K562 (cell line): ENCODE measurements around the gene ZC3H12C. TPM values are rescaled to one million over a fixed set of nuclear protein-coding genes. Genes with fewer than 3 reads are reported as not detected.

Experiments
- ATAC-seq: fragments of 200-7000 bp; cut with Tn5 transposase; 3 replicates; pipeline ENCODE4 v1.9.1; 2020; ENCODE audit warnings: moderate library complexity
- BruUV-seq: library from RNA; stranded (reverse); fragments of 400-500 nt; replicated peaks from 2 replicates; lab custom pipeline; 2021; lab: Mats Ljungman, UMichigan
- CTCF ChIA-PET: fragments of 300-600 bp; formaldehyde crosslinking; extraction: SDS; loops from one replicate; lab custom pipeline; 2021; ENCODE audit warnings: low intra/inter-chr PET ratio; lab: Yijun Ruan, JAX
- POLR2A ChIA-PET: fragments of 300-600, 350-650 bp; sonication (Branson Sonifier 250); formaldehyde crosslinking; extraction: SDS; loops from one replicate; lab custom pipeline; 2021; ENCODE audit warnings: antibody characterized with exemption, inconsistent platforms; lab: Yijun Ruan, JAX
- DNase-seq, 4 experiments: peaks; one replicate each; pipeline versions ENCODE4 v3.0.0 to v3.0.0-alpha.2; 2011 to 2018; ENCODE audit warnings: low spot score in 3 of 4, mixed read lengths in 3 of 4; ENCODE audit errors: extremely low read depth in 1 of 4
- FAIRE-seq: peaks from 2 replicates; lab custom pipeline; 2011; peaks lifted over from hg19 to GRCh38; lab: Jason Lieb, UNC
- H2AFZ ChIP-seq: 2 replicates; pipeline ENCODE4 v1.6.0; 2011; ENCODE audit warnings: low read depth, low read length, control low read depth, inconsistent platforms
- H3K27ac ChIP-seq: fragments of 200-600 bp; 3 replicates; pipeline ENCODE4 v1.8.0; 2011; ENCODE audit warnings: low read depth, mild to moderate bottlenecking, control low read depth, inconsistent platforms, low read length, moderate library complexity, mixed read lengths; ENCODE audit errors: extremely low read depth
- H3K27me3 ChIP-seq, 2 experiments: fragments of 300-600 bp in 1 of 2; 2 replicates in 1 of 2; 3 replicates in 1 of 2; pipeline versions ENCODE4 v1.6.0 to v1.8.0; 2011; ENCODE audit warnings: inconsistent platforms in 2 of 2, low read length in 2 of 2, mild to moderate bottlenecking in 1 of 2, mixed read lengths in 1 of 2, moderate library complexity in 1 of 2; ENCODE audit not compliant: control insufficient read depth in 2 of 2, insufficient read depth in 2 of 2
- H3K36me3 ChIP-seq: fragments of 300-600 bp; 3 replicates; pipeline ENCODE4 v1.8.0; 2011; ENCODE audit warnings: mild to moderate bottlenecking, low read length, inconsistent platforms; ENCODE audit not compliant: control insufficient read depth, insufficient read depth
- H3K4me1 ChIP-seq, 2 experiments: fragments of 200-600 bp in 1 of 2; replicated peaks in 1 of 2; 2 replicates in 1 of 2; 3 replicates in 1 of 2; pipeline versions ENCODE4 v1.5.1 to v1.8.0; 2011; ENCODE audit warnings: inconsistent platforms in 2 of 2, low read length in 2 of 2, mild to moderate bottlenecking in 1 of 2, mixed read lengths in 1 of 2, moderate library complexity in 1 of 2; ENCODE audit not compliant: control insufficient read depth in 2 of 2, insufficient read depth in 2 of 2
- H3K4me2 ChIP-seq: 2 replicates; pipeline ENCODE4 v1.6.1; 2011; ENCODE audit warnings: low read length, control low read depth, inconsistent platforms, mixed read lengths; ENCODE audit not compliant: insufficient read depth
- H3K4me3 ChIP-seq: fragments of 200-600 bp; sonication (generic), shearing (Covaris generic); 2 replicates; pipeline ENCODE4 v1.5.1; 2016; ENCODE audit warnings: control low read depth, inconsistent platforms
- H3K79me2 ChIP-seq: fragments of 200-600 bp; 3 replicates; pipeline ENCODE4 v1.8.0; 2011; ENCODE audit warnings: low read length, inconsistent platforms; ENCODE audit not compliant: control insufficient read depth, insufficient read depth
- H3K9ac ChIP-seq, 2 experiments: 2 replicates each; pipeline versions ENCODE4 v1.6.0 to v1.6.1; 2011; ENCODE audit warnings: low read depth in 2 of 2, low read length in 2 of 2, control low read depth in 1 of 2, inconsistent platforms in 1 of 2, mild to moderate bottlenecking in 1 of 2, mixed read lengths in 1 of 2; ENCODE audit not compliant: insufficient read depth in 1 of 2
- H3K9me1 ChIP-seq: one replicate; pipeline ENCODE4 v1.6.0; 2011; ENCODE audit warnings: inconsistent platforms, mild to moderate bottlenecking, low read length, moderate library complexity; ENCODE audit not compliant: control insufficient read depth, insufficient read depth
- H3K9me3 ChIP-seq: replicated peaks from 2 replicates; pipeline ENCODE4 v1.5.1; 2011; ENCODE audit warnings: low read depth, low read length, inconsistent platforms; ENCODE audit not compliant: control insufficient read depth, insufficient read depth
- H4K20me1 ChIP-seq: replicated peaks from 2 replicates; pipeline ENCODE4 v1.6.1; 2011; ENCODE audit warnings: low read length, inconsistent platforms, mixed read lengths; ENCODE audit not compliant: control insufficient read depth, insufficient read depth
- ARID1B ChIP-seq: fragments of 450-650 bp; IDR thresholded peaks from 2 replicates; pipeline ENCODE4 v1.6.1; 2016; ENCODE audit warnings: antibody characterized with exemption, mild to moderate bottlenecking, inconsistent platforms
- BCL6 ChIP-seq: fragments of 250-450 bp; sonication (Bioruptor Pico); IDR thresholded peaks from 2 replicates; pipeline ENCODE4 v1.4.0; 2020
- CBFA2T3 ChIP-seq: fragments of 450-650 bp; IDR thresholded peaks from 2 replicates; pipeline ENCODE4 v1.6.1; 2017
- CTBP1 ChIP-seq: fragments of 450-650 bp; IDR thresholded peaks from 2 replicates; pipeline ENCODE4 v1.6.1; 2016; ENCODE audit warnings: borderline replicate concordance
- ESRRA ChIP-seq: fragments of 450-650 bp; IDR thresholded peaks from 2 replicates; pipeline ENCODE4 v1.6.1; 2014; ENCODE audit warnings: low read depth, mild to moderate bottlenecking, moderate library complexity, borderline replicate concordance
- ESRRB ChIP-seq: fragments of 250-450 bp; sonication (Bioruptor Pico); IDR thresholded peaks from 2 replicates; pipeline ENCODE4 v1.5.0; 2020; ENCODE audit warnings: mild to moderate bottlenecking, moderate library complexity, borderline replicate concordance
- ETS1 ChIP-seq: conservative IDR thresholded peaks from 2 replicates; pipeline ENCODE4 v1.6.1; 2011; ENCODE audit warnings: low read depth, mild to moderate bottlenecking, low read length; ENCODE audit not compliant: control insufficient read depth
- JUND ChIP-seq, 2 experiments: IDR thresholded peaks; 2 replicates in 1 of 2; 3 replicates in 1 of 2; pipeline ENCODE4 v1.6.1; 2011; ENCODE audit warnings: borderline replicate concordance in 2 of 2, low read depth in 2 of 2, low read length in 2 of 2, improper control_type of control experiment in 1 of 2, missing biosample characterization in 1 of 2, missing genetic modification characterization in 1 of 2, missing genetic modification reagents in 1 of 2
- KAT7 ChIP-seq: sonication (generic); formaldehyde crosslinking; IDR thresholded peaks from 2 replicates; pipeline ENCODE4 v1.8.0; 2022; ENCODE audit warnings: missing genetic modification reagents, mild to moderate bottlenecking, borderline replicate concordance
- MAFK ChIP-seq: IDR thresholded peaks from 2 replicates; pipeline ENCODE4 v1.6.1; 2011; ENCODE audit warnings: low read length, improper control_type of control experiment
- PHF8 ChIP-seq: fragments of 200-600 bp; sonication (generic); IDR thresholded peaks from 2 replicates; pipeline ENCODE4 v1.6.1; 2012; ENCODE audit warnings: mixed run types, mild to moderate bottlenecking, inconsistent platforms, low read length, moderate library complexity, borderline replicate concordance
- RCOR1 ChIP-seq, 2 experiments: IDR thresholded peaks; 2 replicates each; pipeline ENCODE4 v1.6.1; 2012; ENCODE audit warnings: low read depth in 2 of 2, low read length in 2 of 2, borderline replicate concordance in 1 of 2, improper control_type of control experiment in 1 of 2
- TEAD4 ChIP-seq, 2 experiments: sonication (generic) in 1 of 2; formaldehyde crosslinking in 1 of 2; IDR thresholded peaks; 2 replicates each; pipeline versions ENCODE4 v1.6.1 to v1.8.0; 2012 to 2022; ENCODE audit warnings: borderline replicate concordance in 1 of 2, inconsistent platforms in 1 of 2, low read length in 1 of 2, mild to moderate bottlenecking in 1 of 2, missing genetic modification reagents in 1 of 2
- ZNF584 ChIP-seq: fragments of 200-800 bp; sonication (Bioruptor generic); IDR thresholded peaks from 2 replicates; pipeline ENCODE4 v1.6.1; 2016; ENCODE audit warnings: low read depth, mild to moderate bottlenecking, missing genetic modification characterization, missing compliant biosample characterization
- ZNF707 ChIP-seq: fragments of 250-450 bp; sonication (Bioruptor Pico); conservative IDR thresholded peaks from 2 replicates; pipeline ENCODE4 v1.8.0; 2022; ENCODE audit warnings: inconsistent platforms, mild to moderate bottlenecking, moderate library complexity
- WGBS: fragments of 100-300 bp; shearing (Covaris generic); methylation state at CpG from one replicate; pipeline ENCODE4 v1.1.6; 2016; ENCODE audit warnings: low coverage, mixed read lengths; ENCODE audit not compliant: insufficient coverage; ENCODE audit errors: missing lambda C conversion rate; 5-methylcytosine and 5-hydroxymethylcytosine counted together
- in situ Hi-C: fragments of 300-500 bp; cut with MboI; formaldehyde crosslinking; loops from 4 replicates; pipeline ENCODE4 v1.15.0; 2018; ENCODE audit warnings: inconsistent platforms, mixed read lengths
- intact Hi-C: fragments of 100-400 bp; cut with micrococcal nuclease; formaldehyde crosslinking; loops from 2 replicates; pipeline ENCODE4 v1.14.2; 2022
- polyA plus RNA-seq, 8 experiments: library from polyadenylated mRNA; depleted of rRNA in 4 of 8; stranded (reverse) in 5 of 8; unstranded in 3 of 8; fragments of >200 nt; fragmentation: Nextera tagmentation in 2 of 8; fragmentation: Illumina TruSeq in 1 of 8; extraction: Ambion mirVana in 2 of 8; extraction: Trizol in 1 of 8; gene quantifications; 2 replicates each; pipeline versions ENCODE4 v1.2.1 to v1.2.3, GENCODE V29; 2011 to 2014; ENCODE audit warnings: inconsistent platforms in 1 of 8, missing spikeins in 1 of 8
- total RNA-seq, 7 experiments: library from RNA; depleted of rRNA in 6 of 7; stranded (reverse); fragments of >200 nt in 6 of 7; fragmentation: Illumina TruSeq in 2 of 7; extraction: Trizol in 2 of 7; gene quantifications; 2 replicates each; pipeline versions ENCODE4 v1.2.1 to v1.2.3, GENCODE V29; 2011 to 2021; ENCODE audit warnings: low replicate concordance in 1 of 7

ZC3H12C gene
- total and polyA plus RNA-seq, 9 of the 15 experiments (the other 6 are each of a cell fraction or from before 2014, with no cell fraction given), result 0.56 to 5.9 (median 3.3) TPM

GRCh38 chr11:110124605-110125004, 31.4 kb downstream of the ZC3H12C start:
- H2AFZ ChIP-seq, result no peak overlapping the region
- ChIA-PET CTCF (no interaction called here), POLR2A (no interaction called here)
- 15% methylated on average over 2 of the region's 2 CpGs for WGBS
- no peaks in the 10 kb centered on the region for H3K27me3 ChIP-seq
- no peak overlapping the region for H3K27ac ChIP-seq
- H3K79me2 ChIP-seq, result no peaks in the 10 kb centered on the region
- H3K9me3 ChIP-seq, result no peaks in the 10 kb centered on the region
- H3K9ac ChIP-seq, result no peak overlapping the region
- no peak overlapping the region for H3K4me2 ChIP-seq
- no peaks in the 10 kb centered on the region for H3K9me1 ChIP-seq
- ATAC-seq (no peak), FAIRE-seq (no peak), DNase-seq (no peak)
- H4K20me1 ChIP-seq, result no peaks in the 10 kb centered on the region
- in situ Hi-C loops (no loop called here), intact Hi-C loops (no loop called here)
- no TSS peak for BruUV-seq
- H3K4me3 ChIP-seq, result no peak overlapping the region
- no peaks in the 10 kb centered on the region for H3K36me3 ChIP-seq
- H3K4me1 ChIP-seq, result peaks cover 0 to 5% of the 10 kb centered on the region in 2 experiments; a peak in 3 of 5 replicates
- no peak for TF ChIP-seq ZNF584
- no peak for TF ChIP-seq ZNF707 (CRISPR knock-in tag)
- no peak for TF ChIP-seq ARID1B

- H3K27me3 ChIP-seq, result no peaks in the 10 kb centered on the region
- H3K9me1 ChIP-seq, result no peaks in the 10 kb centered on the region
- H4K20me1 ChIP-seq, result no peaks in the 10 kb centered on the region
- H2AFZ ChIP-seq, result peak overlapping the region; percentile 59
- H3K36me3 ChIP-seq, result no peaks in the 10 kb centered on the region
- peaks cover 0 to 5% of the 10 kb centered on the region in 2 experiments; a peak in 3 of 5 replicates for H3K4me1 ChIP-seq
- H3K9ac ChIP-seq, result no peak overlapping the region; a peak in 1 of 4 replicates
- CTCF ChIA-PET, result no interaction called here
- in situ Hi-C loops (no loop called here), intact Hi-C loops (no loop called here)
- no peaks in the 10 kb centered on the region for H3K9me3 ChIP-seq
- BruUV-seq, result no TSS peak
- POLR2A ChIA-PET, result no interaction called here
- no peak overlapping the region; the same call in 1 of the 2 replicates for H3K4me2 ChIP-seq
- H3K27ac ChIP-seq, result peak overlapping the region; percentile 6; the same call in 1 of the 3 replicates
- H3K79me2 ChIP-seq, result no peaks in the 10 kb centered on the region
- FAIRE-seq (peak; percentile 82), ATAC-seq (peak; percentile 73), DNase-seq (peak in 2 of 4 experiments; percentile 21 to 46)
- H3K4me3 ChIP-seq, result no peak overlapping the region
- WGBS, result 25% methylated on average over 4 of the region's 4 CpGs
- no peak for TF ChIP-seq ETS1
- TF ChIP-seq RCOR1 (IDR thresholded peaks at IDR 0.05; ENCODE audit: borderline replicate concordance in 1 of 2, low read depth in 2 of 2, low read length in 2 of 2), result 0 out of 4 replicates have a peak, but pooled peaks of 1 of the 2 experiments have one; percentile 36
- peak; percentile 10; the same call in 1 of the 2 replicates for TF ChIP-seq CBFA2T3
- no peak for TF ChIP-seq ESRRB (CRISPR knock-in tag)
- TF ChIP-seq CTBP1, result peak; percentile 52
- TF ChIP-seq TEAD4 (IDR thresholded peaks at IDR 0.05; ENCODE audit: low read length), result peak; percentile 42; the same call in 1 of the 2 replicates
- no peak for TF ChIP-seq TEAD4 (CRISPR knock-in tag; IDR thresholded peaks at IDR 0.05; ENCODE audit: borderline replicate concordance)
- TF ChIP-seq BCL6 (CRISPR knock-in tag), result no peak
- peak; percentile 80 for TF ChIP-seq ESRRA
- TF ChIP-seq KAT7 (CRISPR knock-in tag), result no peak
- TF ChIP-seq JUND (IDR thresholded peaks at IDR 0.05; ENCODE audit: borderline replicate concordance, low read depth, low read length), result peak; percentile 29; the same call in 1 of the 2 replicates
- TF ChIP-seq JUND (tag; IDR thresholded peaks at IDR 0.05; ENCODE audit: borderline replicate concordance, low read depth, low read length), result no peak
- no peak for TF ChIP-seq PHF8
- peak; percentile 78 for TF ChIP-seq MAFK
Observed at GRCh38 chr11:110125632-110126031, 32.4 kb downstream of the ZC3H12C start.
